HCT116 (cell line): Measurements from ENCODE around the gene CATSPERD. TPM values are rescaled to one million over a fixed set of nuclear protein-coding genes. Genes with fewer than 3 reads are reported as not detected.

ENCODE experiments used
- ATAC-seq: fragments of 200-7000 bp; cut with Tn5 transposase; 2 replicates; pipeline ENCODE4 v1.9.1; 2020; ENCODE audit warnings: mild to moderate bottlenecking, moderate library complexity
- BruUV-seq: library from RNA; stranded (reverse); fragments of 400-500 nt; replicated peaks from 2 replicates; lab custom pipeline; 2021; lab: Mats Ljungman, UMichigan
- CTCF ChIA-PET: fragments of 300-600 bp; sonication (Branson Sonifier 250); formaldehyde crosslinking; loops from one replicate; lab custom pipeline; 2021; ENCODE audit warnings: antibody characterized with exemption; lab: Charles Lee
- POLR2A ChIA-PET: fragments of 300-600, 350-600 bp; sonication (Branson Sonifier 250); formaldehyde crosslinking; loops from one replicate; lab custom pipeline; 2021; ENCODE audit warnings: antibody characterized with exemption; lab: Charles Lee
- RAD21 ChIA-PET, 2 experiments: fragments of 300-600 bp; sonication (Branson Sonifier 250); formaldehyde crosslinking; loops; one replicate each; lab custom pipeline; 2023; ENCODE audit warnings: low total read pairs in 2 of 2; ENCODE audit not compliant: uncharacterized antibody in 2 of 2, unreplicated experiment in 2 of 2, low non-redundant PET in 1 of 2; lab: Charles Lee
- DNase-seq: peaks from one replicate; pipeline ENCODE4 v3.0.0-alpha.2; 2010; ENCODE audit warnings: low read depth, low spot score
- H2AFZ ChIP-seq: fragments of 200-600 bp; shearing (Covaris generic), sonication (generic); 2 replicates; pipeline ENCODE4 v1.6.1; 2017; ENCODE audit warnings: low read depth, mixed run types, mixed read lengths, antibody characterized with exemption, low read length; ENCODE audit not compliant: poor library complexity, severe bottlenecking
- H3K27ac ChIP-seq: 2 replicates; pipeline ENCODE4 v1.5.1; 2012; ENCODE audit warnings: low read depth, low read length
- H3K27me3 ChIP-seq: fragments of 200-600 bp; sonication (generic); 2 replicates; pipeline ENCODE4 v1.6.1; 2016; ENCODE audit warnings: mixed run types, low read length, mixed read lengths; ENCODE audit not compliant: insufficient read depth
- H3K36me3 ChIP-seq, 2 experiments: fragments of 200-500 bp in 1 of 2; fragments of 200-600 bp in 1 of 2; sonication (Bioruptor generic) in 1 of 2; sonication (generic) in 1 of 2; 2 replicates each; pipeline versions ENCODE4 v1.5.1 to v1.6.1; 2014 to 2016; ENCODE audit warnings: low read length in 2 of 2, inconsistent platforms in 1 of 2, mixed read lengths in 1 of 2, mixed run types in 1 of 2; ENCODE audit not compliant: insufficient read depth in 2 of 2, control insufficient read depth in 1 of 2
- H3K4me1 ChIP-seq, 2 experiments: fragments of 200-600 bp in 1 of 2; sonication (generic) in 1 of 2; 2 replicates each; pipeline versions ENCODE4 v1.5.1 to v1.6.1; 2012 to 2017; ENCODE audit warnings: low read length in 2 of 2, inconsistent platforms in 1 of 2, mild to moderate bottlenecking in 1 of 2, mixed read lengths in 1 of 2, mixed run types in 1 of 2, moderate library complexity in 1 of 2; ENCODE audit not compliant: insufficient read depth in 2 of 2, control insufficient read depth in 1 of 2
- H3K4me2 ChIP-seq: fragments of 200-600 bp; sonication (generic); 2 replicates; pipeline ENCODE4 v1.6.1; 2017; ENCODE audit warnings: mixed run types, low read length, mixed read lengths
- H3K4me3 ChIP-seq, 2 experiments: fragments of 200-600 bp in 1 of 2; sonication (generic) in 1 of 2; replicated peaks in 1 of 2; 2 replicates each; pipeline ENCODE4 v1.5.1; 2011 to 2016; ENCODE audit warnings: low read length in 2 of 2, control low read depth in 1 of 2, low read depth in 1 of 2, mild to moderate bottlenecking in 1 of 2, mixed read lengths in 1 of 2, mixed run types in 1 of 2
- H3K79me2 ChIP-seq: fragments of 200-600 bp; sonication (generic); 2 replicates; pipeline ENCODE4 v1.6.1; 2017; ENCODE audit warnings: mild to moderate bottlenecking, mixed run types, low read length, moderate library complexity, mixed read lengths; ENCODE audit not compliant: insufficient read depth
- H3K9ac ChIP-seq: fragments of 200-600 bp; sonication (generic); 2 replicates; pipeline ENCODE4 v1.6.1; 2016; ENCODE audit warnings: low read length, mixed read lengths
- H3K9me2 ChIP-seq: fragments of 200-600 bp; sonication (generic), shearing (Covaris generic); 2 replicates; pipeline ENCODE4 v1.6.1; 2017; ENCODE audit warnings: mixed run types, mild to moderate bottlenecking, moderate library complexity; ENCODE audit not compliant: insufficient read depth
- H3K9me3 ChIP-seq, 2 experiments: fragments of 200-500 bp in 1 of 2; fragments of 200-600 bp in 1 of 2; sonication (Bioruptor generic) in 1 of 2; sonication (generic) in 1 of 2; 2 replicates each; pipeline ENCODE4 v1.6.1; 2014 to 2017; ENCODE audit warnings: low read length in 2 of 2, mixed read lengths in 2 of 2, inconsistent platforms in 1 of 2, low read depth in 1 of 2, mild to moderate bottlenecking in 1 of 2, mixed run types in 1 of 2, moderate library complexity in 1 of 2; ENCODE audit not compliant: control insufficient read depth in 1 of 2, insufficient read depth in 1 of 2
- H4K20me1 ChIP-seq: fragments of 200-600 bp; sonication (generic), shearing (Covaris generic); 2 replicates; pipeline ENCODE4 v1.6.1; 2017; ENCODE audit warnings: mixed run types, mild to moderate bottlenecking, moderate library complexity; ENCODE audit not compliant: insufficient read depth
- CEBPB ChIP-seq: IDR thresholded peaks from 2 replicates; pipeline ENCODE4 v1.6.1; 2012; ENCODE audit warnings: low read depth
- CTCF ChIP-seq, 3 experiments: fragments of 200-600 bp in 1 of 3; sonication (generic) in 1 of 3; IDR thresholded peaks in 2 of 3; conservative IDR thresholded peaks in 1 of 3; 2 replicates each; pipeline ENCODE4 v1.5.1; 2012 to 2017; ENCODE audit warnings: low read depth in 2 of 3, low read length in 2 of 3, antibody characterized with exemption in 1 of 3, borderline replicate concordance in 1 of 3, control low read depth in 1 of 3, mild to moderate bottlenecking in 1 of 3, mixed read lengths in 1 of 3, mixed run types in 1 of 3, moderate library complexity in 1 of 3; ENCODE audit not compliant: insufficient read depth in 1 of 3
- ELF1 ChIP-seq: IDR thresholded peaks from 2 replicates; pipeline ENCODE4 v1.6.1; 2012; ENCODE audit warnings: low read depth, borderline replicate concordance
- POLR2A ChIP-seq: IDR thresholded peaks from 2 replicates; pipeline ENCODE4 v1.7.0; 2011; ENCODE audit warnings: borderline replicate concordance; ENCODE audit not compliant: insufficient read depth, insufficient read length; ENCODE audit errors: extremely low read depth
- POLR2AphosphoS5 ChIP-seq: IDR thresholded peaks from 2 replicates; pipeline ENCODE4 v1.6.1; 2011; ENCODE audit warnings: mild to moderate bottlenecking, low read depth, low read length, moderate library complexity
- RAD21 ChIP-seq: IDR thresholded peaks from 2 replicates; pipeline ENCODE4 v1.6.1; 2012; ENCODE audit warnings: low read depth, mild to moderate bottlenecking
- REST ChIP-seq: IDR thresholded peaks from 2 replicates; pipeline ENCODE4 v1.6.1; 2012; ENCODE audit warnings: low read depth
- SP1 ChIP-seq: IDR thresholded peaks from 2 replicates; pipeline ENCODE4 v1.6.1; 2012; ENCODE audit warnings: low read depth
- SRF ChIP-seq: IDR thresholded peaks from 2 replicates; pipeline ENCODE4 v1.6.1; 2012; ENCODE audit warnings: low read depth
- TCF7L2 ChIP-seq: IDR thresholded peaks from 2 replicates; pipeline ENCODE4 v1.7.0; 2011; ENCODE audit warnings: borderline replicate concordance, inconsistent platforms; ENCODE audit not compliant: insufficient read depth, insufficient read length; ENCODE audit errors: extremely low read depth
- ZBTB33 ChIP-seq: IDR thresholded peaks from 2 replicates; pipeline ENCODE4 v1.6.1; 2011; ENCODE audit warnings: mild to moderate bottlenecking, low read length, moderate library complexity; ENCODE audit not compliant: insufficient replicate concordance; ENCODE audit errors: extremely low read depth
- ZNF274 ChIP-seq: fragments of 200-500 bp; sonication (Bioruptor generic); IDR thresholded peaks from 2 replicates; pipeline ENCODE4 v1.6.1; 2014; ENCODE audit warnings: mild to moderate bottlenecking, low read depth, low read length, inconsistent platforms
- intact Hi-C: fragments of 100-400 bp; cut with micrococcal nuclease; formaldehyde crosslinking; loops from 2 replicates; pipeline ENCODE4 v1.10.0; 2022
- total RNA-seq: library from RNA; stranded (reverse); gene quantifications from one replicate; pipeline ENCODE4 v1.2.1, GENCODE V29; 2021; ENCODE audit not compliant: unreplicated experiment

Gene CATSPERD
- total RNA-seq, 1 experiment from 2014 or later: not detected

- TF ChIP-seq ELF1: no peak
Observed at GRCh38 chr19:5698635-5699422, 21.6 kb upstream of the CATSPERD start (continued).

- ChIA-PET RAD21 (no interaction called here), CTCF (no interaction called here), POLR2A (interaction anchor here (1.1 to 1.5 kb wide), 3 partner anchors 11 to 14 kb away, joined by 3 read pairs; partner anchors contain the start of gene RPL36)
- H3K9me2 ChIP-seq: no peaks in the 10 kb centered on the region
- DNase-seq (no peak), ATAC-seq (no peak)
- intact Hi-C loops: no loop called here
- no peaks in the 10 kb centered on the region for H3K27me3 ChIP-seq
- no peak overlapping the region for H3K4me2 ChIP-seq
- H3K36me3 ChIP-seq: peaks cover 17 to 46% of the 10 kb centered on the region in 2 experiments; a peak in 3 of 4 replicates
- H3K27ac ChIP-seq: no peak overlapping the region
- H3K79me2 ChIP-seq: peaks cover 20% of the 10 kb centered on the region
- H3K9ac ChIP-seq: no peak overlapping the region
- H3K4me1 ChIP-seq: no peaks in the 10 kb centered on the region; a peak in 1 of 4 replicates
- BruUV-seq: no TSS peak
- no peak overlapping the region for H2AFZ ChIP-seq
- TF ChIP-seq RAD21: no peak
- no peak for TF ChIP-seq SP1
- TF ChIP-seq POLR2A: no peak
- no peak for TF ChIP-seq SRF
- no peak for TF ChIP-seq CEBPB
- TF ChIP-seq CTCF (IDR thresholded peaks at IDR 0.05 in 2 of 3, conservative IDR thresholded peaks at IDR 0.05 in 1 of 3; ENCODE audit: borderline replicate concordance in 1 of 3, insufficient read depth in 1 of 3, low read depth in 2 of 3, low read length in 2 of 3): no peak
- TF ChIP-seq ZNF274: no peak
- TF ChIP-seq ZBTB33: no peak
- no peak for TF ChIP-seq POLR2AphosphoS5
- TF ChIP-seq TCF7L2: no peak
- no peak for TF ChIP-seq REST
- no peaks in the 10 kb centered on the region for H3K9me3 ChIP-seq
- no peaks in the 10 kb centered on the region for H4K20me1 ChIP-seq
- H3K4me3 ChIP-seq: no peak overlapping the region
Observed at GRCh38 chr19:5700455-5701092, 19.9 kb upstream of the CATSPERD start.
